GM23338 (cell line): ENCODE measurements around the gene EYA2. TPM values are rescaled to one million over a fixed set of nuclear protein-coding genes. Genes with fewer than 3 reads are reported as not detected.

Experiments
- ATAC-seq: fragments of 200-7000 bp; cut with Tn5 transposase; 3 replicates; pipeline ENCODE4 v1.9.1; 2020
- DNase-seq: peaks from one replicate; pipeline ENCODE4 v3.0.0-alpha.2; 2015; ENCODE audit warnings: low spot score
- H2AFZ ChIP-seq: fragments of 200-600 bp; sonication (generic); 2 replicates; pipeline ENCODE4 v1.8.0; 2016; ENCODE audit warnings: antibody characterized with exemption, mild to moderate bottlenecking, moderate library complexity
- H3F3A ChIP-seq: fragments of 200-600 bp; sonication (generic); replicated peaks from 2 replicates; pipeline ENCODE4 v1.8.0; 2017; ENCODE audit warnings: antibody characterized with exemption, mixed run types, low read depth
- H3K27ac ChIP-seq: fragments of 200-600 bp; sonication (generic); 2 replicates; pipeline ENCODE4 v1.6.1; 2016; ENCODE audit warnings: low read depth
- H3K27me3 ChIP-seq: fragments of 200-600 bp; sonication (generic); 2 replicates; pipeline ENCODE4 v1.8.0; 2016; ENCODE audit warnings: mild to moderate bottlenecking, mixed run types, moderate library complexity; ENCODE audit not compliant: insufficient read depth
- H3K36me3 ChIP-seq: fragments of 200-600 bp; sonication (generic); 2 replicates; pipeline ENCODE4 v1.8.0; 2016; ENCODE audit warnings: mild to moderate bottlenecking; ENCODE audit not compliant: insufficient read depth
- H3K4me1 ChIP-seq: fragments of 200-600 bp; sonication (generic); 2 replicates; pipeline ENCODE4 v1.8.0; 2016; ENCODE audit warnings: mild to moderate bottlenecking, moderate library complexity; ENCODE audit not compliant: insufficient read depth
- H3K4me2 ChIP-seq: fragments of 200-600 bp; sonication (generic); 2 replicates; pipeline ENCODE4 v1.7.1; 2017; ENCODE audit warnings: mixed run types
- H3K4me3 ChIP-seq: fragments of 200-600 bp; sonication (generic); 2 replicates; pipeline ENCODE4 v1.6.1; 2016; ENCODE audit warnings: mixed run types
- H3K79me2 ChIP-seq: fragments of 200-600 bp; sonication (generic); replicated peaks from 2 replicates; pipeline ENCODE4 v1.8.0; 2017; ENCODE audit warnings: mild to moderate bottlenecking; ENCODE audit not compliant: insufficient read depth
- H3K9me2 ChIP-seq: fragments of 200-600 bp; sonication (generic); 2 replicates; pipeline ENCODE4 v1.8.0; 2017; ENCODE audit not compliant: insufficient read depth
- H4K20me1 ChIP-seq: fragments of 200-600 bp; sonication (generic); replicated peaks from 2 replicates; pipeline ENCODE4 v1.8.0; 2017; ENCODE audit warnings: mild to moderate bottlenecking; ENCODE audit not compliant: insufficient read depth
- H3K27ac Mint-ChIP-seq: 2 replicates; pipeline ENCODE4 v1.8.0; 2020; ENCODE audit warnings: inconsistent platforms, mild to moderate bottlenecking, moderate library complexity, mixed read lengths
- H3K27me3 Mint-ChIP-seq: 3 replicates; pipeline ENCODE4 v1.8.0; 2022; ENCODE audit warnings: low read depth, mild to moderate bottlenecking, moderate library complexity, mixed read lengths, inconsistent platforms; ENCODE audit not compliant: insufficient read depth, poor library complexity
- H3K36me3 Mint-ChIP-seq: 3 replicates; pipeline ENCODE4 v1.8.0; 2021; ENCODE audit warnings: low read depth, mild to moderate bottlenecking, inconsistent platforms, moderate library complexity, mixed read lengths
- H3K4me1 Mint-ChIP-seq: 3 replicates; pipeline ENCODE4 v1.8.0; 2020; ENCODE audit warnings: mild to moderate bottlenecking, inconsistent platforms, mixed read lengths
- H3K4me3 Mint-ChIP-seq: 3 replicates; pipeline ENCODE4 v1.8.0; 2021; ENCODE audit warnings: moderate library complexity, mild to moderate bottlenecking, inconsistent platforms, mixed read lengths
- H3K9me3 Mint-ChIP-seq: 3 replicates; pipeline ENCODE4 v1.8.0; 2020; ENCODE audit warnings: moderate library complexity, mild to moderate bottlenecking, inconsistent platforms, mixed read lengths
- CREB1 ChIP-seq: fragments of 250-450 bp; sonication (Bioruptor Pico); IDR thresholded peaks from 2 replicates; pipeline ENCODE4 v1.5.0; 2020; ENCODE audit warnings: low read depth, mild to moderate bottlenecking, moderate library complexity
- EZH2 ChIP-seq: fragments of 200-600 bp; sonication (generic); IDR thresholded peaks from one replicate; pipeline ENCODE4 v1.8.0; 2017; ENCODE audit warnings: antibody characterized with exemption, mild to moderate bottlenecking, low read depth; ENCODE audit not compliant: unreplicated experiment
- EZH2phosphoT487 ChIP-seq: fragments of 200-600 bp; sonication (generic); IDR thresholded peaks from one replicate; pipeline ENCODE4 v1.8.1; 2018; ENCODE audit warnings: antibody characterized with exemption; ENCODE audit not compliant: unreplicated experiment
- JUNB ChIP-seq: IDR thresholded peaks from one replicate; pipeline ENCODE4 v1.6.1; 2016; ENCODE audit warnings: antibody characterized with exemption; ENCODE audit not compliant: unreplicated experiment
- NANOG ChIP-seq: IDR thresholded peaks from 2 replicates; pipeline ENCODE4 v1.6.1; 2016; ENCODE audit warnings: antibody characterized with exemption, borderline replicate concordance
- POLR2AphosphoS5 ChIP-seq: IDR thresholded peaks from 2 replicates; pipeline ENCODE4 v1.6.1; 2016; ENCODE audit warnings: antibody characterized with exemption, low read depth
- STAT1 ChIP-seq: IDR thresholded peaks from one replicate; pipeline ENCODE4 v1.6.1; 2016; ENCODE audit warnings: antibody characterized with exemption; ENCODE audit not compliant: unreplicated experiment
- ZNF114 ChIP-seq: fragments of 250-450 bp; sonication (Bioruptor Pico); IDR thresholded peaks from 2 replicates; pipeline ENCODE4 v1.5.0; 2020; ENCODE audit warnings: mild to moderate bottlenecking, moderate library complexity
- ZNF331 ChIP-seq: fragments of 250-450 bp; sonication (Bioruptor Pico); IDR thresholded peaks from 2 replicates; pipeline ENCODE4 v1.5.0; 2020; ENCODE audit warnings: low read depth, mild to moderate bottlenecking, moderate library complexity
- polyA plus RNA-seq: library from polyadenylated mRNA; unstranded; fragments of >200 nt; fragmentation: Nextera tagmentation; extraction: Ambion mirVana; gene quantifications from 2 replicates; pipeline ENCODE4 v1.2.1, GENCODE V29; 2016
- total RNA-seq: library from RNA; depleted of rRNA; stranded (reverse); fragments of >200 nt; shearing (Covaris generic); gene quantifications from 2 replicates; pipeline ENCODE4 v1.2.3, GENCODE V29; 2014
- TF ChIP-seq, protein P1 (sequence below): IDR thresholded peaks from one replicate; pipeline ENCODE4 v1.6.1; 2018; ENCODE audit warnings: antibody characterized with exemption; ENCODE audit not compliant: unreplicated experiment
- TF ChIP-seq, protein P2 (sequence below): IDR thresholded peaks from 2 replicates; pipeline ENCODE4 v1.6.1; 2016; ENCODE audit warnings: antibody characterized with exemption
- TF ChIP-seq, protein P3 (sequence below): fragments of 250-450 bp; sonication (Bioruptor Pico); IDR thresholded peaks from 2 replicates; pipeline ENCODE4 v1.5.0; 2020; ENCODE audit warnings: mild to moderate bottlenecking, moderate library complexity
- TF ChIP-seq, protein P4 (sequence below), 2 experiments: fragments of 200-600 bp in 1 of 2; sonication (generic) in 1 of 2; conservative IDR thresholded peaks; 2 replicates each; pipeline versions ENCODE4 v1.5.1 to v1.6.1; 2016 to 2017; ENCODE audit warnings: antibody characterized with exemption in 2 of 2, low read depth in 2 of 2, mild to moderate bottlenecking in 2 of 2, moderate library complexity in 1 of 2

The EYA2 gene
- total and polyA plus RNA-seq, 2 experiments from 2014 or later, result 0.50 to 0.56 TPM

DNA sequence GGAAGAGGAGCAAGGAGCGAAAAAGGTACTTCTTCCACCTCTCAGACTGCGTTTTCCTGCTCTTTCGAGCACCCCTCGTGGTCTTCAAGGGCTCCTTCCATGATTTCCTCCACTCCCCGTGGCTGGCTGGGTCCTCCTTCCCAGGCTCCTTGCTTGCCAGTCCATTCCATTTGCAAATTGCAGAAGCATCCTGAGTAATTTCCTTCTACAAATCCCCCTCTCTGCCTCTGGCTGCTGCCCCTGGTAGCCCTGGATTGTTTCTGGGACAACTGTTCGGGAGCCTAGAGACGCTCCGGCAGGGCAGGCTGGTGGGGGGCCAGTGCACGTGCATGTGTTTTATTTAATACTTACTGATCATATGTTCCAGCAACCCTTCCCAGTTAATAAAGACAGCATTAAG lies 288.7 kb downstream of the EYA2 start:
- no peak for DNase-seq
- Histone ChIP-seq H3K4me3 (no peak overlapping the region), H4K20me1 (no peaks in the 10 kb centered on the region), H3K4me1 (no peaks in the 10 kb centered on the region), H3K36me3 (no peaks in the 10 kb centered on the region), H3F3A (no peaks in the 10 kb centered on the region), H3K27ac (no peak overlapping the region), H3K27me3 (no peaks in the 10 kb centered on the region), H3K79me2 (no peaks in the 10 kb centered on the region), H3K9me2 (peaks cover 8% of the 10 kb centered on the region; the same call in 1 of the 2 replicates), H3K4me2 (no peak overlapping the region), H2AFZ (peak overlapping the region; percentile 66; the same call in 1 of the 2 replicates)
- TF ChIP-seq STAT1, result no peak
- TF ChIP-seq JUNB, result no peak
- TF ChIP-seq, protein P1, sequence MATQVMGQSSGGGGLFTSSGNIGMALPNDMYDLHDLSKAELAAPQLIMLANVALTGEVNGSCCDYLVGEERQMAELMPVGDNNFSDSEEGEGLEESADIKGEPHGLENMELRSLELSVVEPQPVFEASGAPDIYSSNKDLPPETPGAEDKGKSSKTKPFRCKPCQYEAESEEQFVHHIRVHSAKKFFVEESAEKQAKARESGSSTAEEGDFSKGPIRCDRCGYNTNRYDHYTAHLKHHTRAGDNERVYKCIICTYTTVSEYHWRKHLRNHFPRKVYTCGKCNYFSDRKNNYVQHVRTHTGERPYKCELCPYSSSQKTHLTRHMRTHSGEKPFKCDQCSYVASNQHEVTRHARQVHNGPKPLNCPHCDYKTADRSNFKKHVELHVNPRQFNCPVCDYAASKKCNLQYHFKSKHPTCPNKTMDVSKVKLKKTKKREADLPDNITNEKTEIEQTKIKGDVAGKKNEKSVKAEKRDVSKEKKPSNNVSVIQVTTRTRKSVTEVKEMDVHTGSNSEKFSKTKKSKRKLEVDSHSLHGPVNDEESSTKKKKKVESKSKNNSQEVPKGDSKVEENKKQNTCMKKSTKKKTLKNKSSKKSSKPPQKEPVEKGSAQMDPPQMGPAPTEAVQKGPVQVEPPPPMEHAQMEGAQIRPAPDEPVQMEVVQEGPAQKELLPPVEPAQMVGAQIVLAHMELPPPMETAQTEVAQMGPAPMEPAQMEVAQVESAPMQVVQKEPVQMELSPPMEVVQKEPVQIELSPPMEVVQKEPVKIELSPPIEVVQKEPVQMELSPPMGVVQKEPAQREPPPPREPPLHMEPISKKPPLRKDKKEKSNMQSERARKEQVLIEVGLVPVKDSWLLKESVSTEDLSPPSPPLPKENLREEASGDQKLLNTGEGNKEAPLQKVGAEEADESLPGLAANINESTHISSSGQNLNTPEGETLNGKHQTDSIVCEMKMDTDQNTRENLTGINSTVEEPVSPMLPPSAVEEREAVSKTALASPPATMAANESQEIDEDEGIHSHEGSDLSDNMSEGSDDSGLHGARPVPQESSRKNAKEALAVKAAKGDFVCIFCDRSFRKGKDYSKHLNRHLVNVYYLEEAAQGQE, result no peak
- TF ChIP-seq, protein P2, sequence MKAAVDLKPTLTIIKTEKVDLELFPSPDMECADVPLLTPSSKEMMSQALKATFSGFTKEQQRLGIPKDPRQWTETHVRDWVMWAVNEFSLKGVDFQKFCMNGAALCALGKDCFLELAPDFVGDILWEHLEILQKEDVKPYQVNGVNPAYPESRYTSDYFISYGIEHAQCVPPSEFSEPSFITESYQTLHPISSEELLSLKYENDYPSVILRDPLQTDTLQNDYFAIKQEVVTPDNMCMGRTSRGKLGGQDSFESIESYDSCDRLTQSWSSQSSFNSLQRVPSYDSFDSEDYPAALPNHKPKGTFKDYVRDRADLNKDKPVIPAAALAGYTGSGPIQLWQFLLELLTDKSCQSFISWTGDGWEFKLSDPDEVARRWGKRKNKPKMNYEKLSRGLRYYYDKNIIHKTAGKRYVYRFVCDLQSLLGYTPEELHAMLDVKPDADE, result no peak
- no peak for TF ChIP-seq EZH2
- no peak for TF ChIP-seq ZNF331
- TF ChIP-seq, protein P3, sequence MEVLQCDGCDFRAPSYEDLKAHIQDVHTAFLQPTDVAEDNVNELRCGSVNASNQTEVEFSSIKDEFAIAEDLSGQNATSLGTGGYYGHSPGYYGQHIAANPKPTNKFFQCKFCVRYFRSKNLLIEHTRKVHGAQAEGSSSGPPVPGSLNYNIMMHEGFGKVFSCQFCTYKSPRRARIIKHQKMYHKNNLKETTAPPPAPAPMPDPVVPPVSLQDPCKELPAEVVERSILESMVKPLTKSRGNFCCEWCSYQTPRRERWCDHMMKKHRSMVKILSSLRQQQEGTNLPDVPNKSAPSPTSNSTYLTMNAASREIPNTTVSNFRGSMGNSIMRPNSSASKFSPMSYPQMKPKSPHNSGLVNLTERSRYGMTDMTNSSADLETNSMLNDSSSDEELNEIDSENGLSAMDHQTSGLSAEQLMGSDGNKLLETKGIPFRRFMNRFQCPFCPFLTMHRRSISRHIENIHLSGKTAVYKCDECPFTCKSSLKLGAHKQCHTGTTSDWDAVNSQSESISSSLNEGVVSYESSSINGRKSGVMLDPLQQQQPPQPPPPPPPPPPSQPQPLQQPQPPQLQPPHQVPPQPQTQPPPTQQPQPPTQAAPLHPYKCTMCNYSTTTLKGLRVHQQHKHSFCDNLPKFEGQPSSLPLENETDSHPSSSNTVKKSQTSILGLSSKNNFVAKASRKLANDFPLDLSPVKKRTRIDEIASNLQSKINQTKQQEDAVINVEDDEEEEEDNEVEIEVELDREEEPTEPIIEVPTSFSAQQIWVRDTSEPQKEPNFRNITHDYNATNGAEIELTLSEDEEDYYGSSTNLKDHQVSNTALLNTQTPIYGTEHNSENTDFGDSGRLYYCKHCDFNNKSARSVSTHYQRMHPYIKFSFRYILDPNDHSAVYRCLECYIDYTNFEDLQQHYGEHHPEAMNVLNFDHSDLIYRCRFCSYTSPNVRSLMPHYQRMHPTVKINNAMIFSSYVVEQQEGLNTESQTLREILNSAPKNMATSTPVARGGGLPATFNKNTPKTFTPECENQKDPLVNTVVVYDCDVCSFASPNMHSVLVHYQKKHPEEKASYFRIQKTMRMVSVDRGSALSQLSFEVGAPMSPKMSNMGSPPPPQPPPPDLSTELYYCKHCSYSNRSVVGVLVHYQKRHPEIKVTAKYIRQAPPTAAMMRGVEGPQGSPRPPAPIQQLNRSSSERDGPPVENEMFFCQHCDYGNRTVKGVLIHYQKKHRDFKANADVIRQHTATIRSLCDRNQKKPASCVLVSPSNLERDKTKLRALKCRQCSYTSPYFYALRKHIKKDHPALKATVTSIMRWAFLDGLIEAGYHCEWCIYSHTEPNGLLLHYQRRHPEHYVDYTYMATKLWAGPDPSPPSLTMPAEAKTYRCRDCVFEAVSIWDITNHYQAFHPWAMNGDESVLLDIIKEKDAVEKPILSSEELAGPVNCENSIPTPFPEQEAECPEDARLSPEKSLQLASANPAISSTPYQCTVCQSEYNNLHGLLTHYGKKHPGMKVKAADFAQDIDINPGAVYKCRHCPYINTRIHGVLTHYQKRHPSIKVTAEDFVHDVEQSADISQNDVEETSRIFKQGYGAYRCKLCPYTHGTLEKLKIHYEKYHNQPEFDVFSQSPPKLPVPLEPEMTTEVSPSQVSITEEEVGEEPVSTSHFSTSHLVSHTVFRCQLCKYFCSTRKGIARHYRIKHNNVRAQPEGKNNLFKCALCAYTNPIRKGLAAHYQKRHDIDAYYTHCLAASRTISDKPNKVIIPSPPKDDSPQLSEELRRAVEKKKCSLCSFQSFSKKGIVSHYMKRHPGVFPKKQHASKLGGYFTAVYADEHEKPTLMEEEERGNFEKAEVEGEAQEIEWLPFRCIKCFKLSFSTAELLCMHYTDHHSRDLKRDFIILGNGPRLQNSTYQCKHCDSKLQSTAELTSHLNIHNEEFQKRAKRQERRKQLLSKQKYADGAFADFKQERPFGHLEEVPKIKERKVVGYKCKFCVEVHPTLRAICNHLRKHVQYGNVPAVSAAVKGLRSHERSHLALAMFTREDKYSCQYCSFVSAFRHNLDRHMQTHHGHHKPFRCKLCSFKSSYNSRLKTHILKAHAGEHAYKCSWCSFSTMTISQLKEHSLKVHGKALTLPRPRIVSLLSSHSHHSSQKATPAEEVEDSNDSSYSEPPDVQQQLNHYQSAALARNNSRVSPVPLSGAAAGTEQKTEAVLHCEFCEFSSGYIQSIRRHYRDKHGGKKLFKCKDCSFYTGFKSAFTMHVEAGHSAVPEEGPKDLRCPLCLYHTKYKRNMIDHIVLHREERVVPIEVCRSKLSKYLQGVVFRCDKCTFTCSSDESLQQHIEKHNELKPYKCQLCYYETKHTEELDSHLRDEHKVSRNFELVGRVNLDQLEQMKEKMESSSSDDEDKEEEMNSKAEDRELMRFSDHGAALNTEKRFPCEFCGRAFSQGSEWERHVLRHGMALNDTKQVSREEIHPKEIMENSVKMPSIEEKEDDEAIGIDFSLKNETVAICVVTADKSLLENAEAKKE (CRISPR knock-in tag), result no peak
- no peak for TF ChIP-seq CREB1 (CRISPR knock-in tag)
- TF ChIP-seq, protein P4, sequence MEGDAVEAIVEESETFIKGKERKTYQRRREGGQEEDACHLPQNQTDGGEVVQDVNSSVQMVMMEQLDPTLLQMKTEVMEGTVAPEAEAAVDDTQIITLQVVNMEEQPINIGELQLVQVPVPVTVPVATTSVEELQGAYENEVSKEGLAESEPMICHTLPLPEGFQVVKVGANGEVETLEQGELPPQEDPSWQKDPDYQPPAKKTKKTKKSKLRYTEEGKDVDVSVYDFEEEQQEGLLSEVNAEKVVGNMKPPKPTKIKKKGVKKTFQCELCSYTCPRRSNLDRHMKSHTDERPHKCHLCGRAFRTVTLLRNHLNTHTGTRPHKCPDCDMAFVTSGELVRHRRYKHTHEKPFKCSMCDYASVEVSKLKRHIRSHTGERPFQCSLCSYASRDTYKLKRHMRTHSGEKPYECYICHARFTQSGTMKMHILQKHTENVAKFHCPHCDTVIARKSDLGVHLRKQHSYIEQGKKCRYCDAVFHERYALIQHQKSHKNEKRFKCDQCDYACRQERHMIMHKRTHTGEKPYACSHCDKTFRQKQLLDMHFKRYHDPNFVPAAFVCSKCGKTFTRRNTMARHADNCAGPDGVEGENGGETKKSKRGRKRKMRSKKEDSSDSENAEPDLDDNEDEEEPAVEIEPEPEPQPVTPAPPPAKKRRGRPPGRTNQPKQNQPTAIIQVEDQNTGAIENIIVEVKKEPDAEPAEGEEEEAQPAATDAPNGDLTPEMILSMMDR (conservative IDR thresholded peaks at IDR 0.05; ENCODE audit: low read depth in 2 of 2), result no peak
- no peak for TF ChIP-seq EZH2phosphoT487
- TF ChIP-seq ZNF114, result no peak
- TF ChIP-seq POLR2AphosphoS5, result no peak
- no peak for TF ChIP-seq NANOG
- ATAC-seq, result no peak
- no peak overlapping the region for H3K4me3 Mint-ChIP-seq
- H3K27ac Mint-ChIP-seq, result no peak overlapping the region
- H3K9me3 Mint-ChIP-seq, result peaks cover 2% of the 10 kb centered on the region; the same call in 1 of the 3 replicates
- peaks cover 3% of the 10 kb centered on the region for H3K27me3 Mint-ChIP-seq
- H3K36me3 Mint-ChIP-seq, result 0 out of 3 replicates have a peak, but pooled peaks cover 3% of the 10 kb centered on the region
- H3K4me1 Mint-ChIP-seq, result peaks cover 2% of the 10 kb centered on the region; the same call in 2 of the 3 replicates
